NCI-H128 (cell line): Measurements from ENCODE around the gene OR4E2.
"Not testable (repeated sequence)": the region's sequence is repeated elsewhere in the genome, so short reads cannot be mapped to it uniquely, and the experiment has no call there.

Experiments
- DNase-seq: peaks from one replicate; lab custom pipeline; 2025; ENCODE audit not compliant: unreplicated experiment; lab: John Stamatoyannopoulos, UW

The OR4E2 gene

GRCh38 chr14:21694425-21694824 is 40.8 kb downstream of the OR4E2 start:
- no peak for DNase-seq

DNA sequence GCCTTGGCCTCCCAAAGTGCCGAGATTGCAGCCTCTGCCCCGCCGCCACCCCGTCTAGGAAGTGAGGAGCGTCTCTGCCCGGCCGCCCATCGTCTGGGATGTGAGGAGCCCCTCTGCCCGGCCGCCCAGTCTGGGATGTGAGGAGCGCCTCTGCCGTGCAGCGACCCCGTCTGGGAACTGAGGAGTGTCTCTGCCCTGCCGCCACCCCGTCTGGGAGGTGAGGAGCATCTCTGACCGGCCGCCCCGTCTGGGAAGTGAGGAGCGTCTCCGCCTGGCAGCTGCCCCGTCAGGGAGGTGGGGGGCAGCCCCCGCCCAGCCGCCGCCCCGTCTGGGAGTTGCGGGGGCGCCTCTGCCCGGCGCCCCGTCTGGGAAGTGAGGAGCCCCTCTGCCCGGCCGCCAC is 44.0 kb downstream of the OR4E2 start:
- not testable (repeated sequence) for DNase-seq

GRCh38 chr14:21698538-21698937 is 44.9 kb downstream of the OR4E2 start:
- not testable (repeated sequence) for DNase-seq

DNA sequence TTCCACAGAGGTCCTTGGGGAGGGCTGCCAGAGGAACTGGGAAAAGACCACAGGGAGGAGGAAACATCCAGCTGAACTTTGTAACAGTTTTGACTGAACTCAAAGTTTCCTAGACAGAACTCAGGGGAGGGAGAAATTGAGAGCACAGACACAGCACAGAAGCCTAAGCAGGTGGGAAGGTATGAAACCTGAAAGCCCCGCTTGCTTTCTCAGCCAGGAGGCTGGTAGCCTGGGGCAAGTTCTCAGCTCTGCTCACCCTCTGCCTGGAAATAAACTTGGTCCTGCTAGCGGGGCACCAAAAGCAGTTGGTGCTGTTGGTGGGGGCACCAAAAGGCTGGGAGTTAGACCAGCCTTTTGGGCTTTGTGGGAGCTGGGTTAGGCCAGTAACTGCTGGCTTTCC is 45.9 kb downstream of the OR4E2 start:
- no peak for DNase-seq

GRCh38 chr14:21702316-21702715 is 48.7 kb downstream of the OR4E2 start:
- no peak for DNase-seq

DNA sequence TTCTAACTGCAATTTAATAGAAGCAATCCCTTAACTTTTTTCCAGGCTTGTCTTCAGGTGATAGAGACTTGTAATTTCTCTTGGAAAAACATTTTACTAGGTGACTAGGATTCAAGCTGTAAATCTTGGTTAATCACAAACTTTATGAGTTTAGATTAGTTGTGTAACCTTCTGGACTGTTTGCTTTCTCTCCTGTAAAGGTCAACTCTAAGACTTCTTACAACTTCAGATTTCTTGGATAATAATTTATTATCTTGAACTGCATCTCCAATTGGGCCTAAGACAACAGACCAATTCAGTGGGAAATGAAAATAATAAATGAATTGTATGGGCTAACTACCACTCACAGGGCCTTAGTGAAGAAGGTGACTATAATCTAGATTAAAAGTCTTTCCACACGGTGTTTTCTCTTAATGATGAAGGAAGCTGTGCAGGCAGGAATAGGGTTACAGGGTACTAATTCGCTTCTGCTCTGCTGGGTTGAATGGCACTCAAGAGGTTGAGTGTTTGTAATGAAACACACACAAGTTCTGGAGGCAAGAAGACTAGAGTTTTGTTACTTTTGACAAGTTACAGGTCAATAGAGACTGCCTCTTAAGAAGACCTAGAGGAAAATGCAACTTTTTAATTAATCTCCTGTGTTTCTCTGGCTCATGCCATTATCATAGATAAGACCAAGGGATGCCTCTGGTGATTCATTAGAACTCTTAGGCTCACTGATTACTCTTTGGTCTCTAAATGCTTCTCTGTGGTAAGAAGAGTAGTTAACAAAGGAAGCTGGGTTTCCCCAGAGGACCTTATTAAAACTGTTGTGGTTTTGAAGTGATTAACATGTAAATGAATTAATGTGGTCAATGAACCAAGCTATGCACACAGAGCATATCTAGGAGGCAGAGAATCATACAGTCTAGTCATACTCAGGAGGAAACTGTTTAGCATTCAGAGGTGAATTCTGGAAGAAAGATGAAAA is 50.0 kb downstream of the OR4E2 start:
- no peak for DNase-seq

GRCh38 chr14:21704338-21704737 is 50.7 kb downstream of the OR4E2 start:
- no peak for DNase-seq

- no peak for DNase-seq
Measured at GRCh38 chr14:21711360-21711961, 57.8 kb downstream of the OR4E2 start.

DNA sequence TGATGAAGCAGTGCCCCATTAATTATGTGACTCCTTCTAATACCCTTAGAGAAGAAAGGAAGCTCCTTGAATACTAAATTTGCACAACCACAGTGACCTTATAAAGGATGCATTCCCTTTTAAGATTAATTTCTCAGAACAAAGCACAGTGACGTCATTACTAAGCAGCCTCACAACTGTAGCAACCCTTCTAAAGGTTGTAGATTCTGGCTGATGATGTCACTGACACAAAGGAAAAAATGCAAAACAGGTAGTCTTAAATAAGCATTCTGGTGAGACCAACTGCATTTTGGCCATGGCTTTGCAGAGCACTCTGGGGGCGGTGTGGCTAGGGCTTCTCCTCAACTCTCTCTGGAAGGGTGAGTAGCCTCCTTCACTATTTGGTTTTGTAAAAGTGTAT is 58.4 kb downstream of the OR4E2 start:
- no peak for DNase-seq

DNA sequence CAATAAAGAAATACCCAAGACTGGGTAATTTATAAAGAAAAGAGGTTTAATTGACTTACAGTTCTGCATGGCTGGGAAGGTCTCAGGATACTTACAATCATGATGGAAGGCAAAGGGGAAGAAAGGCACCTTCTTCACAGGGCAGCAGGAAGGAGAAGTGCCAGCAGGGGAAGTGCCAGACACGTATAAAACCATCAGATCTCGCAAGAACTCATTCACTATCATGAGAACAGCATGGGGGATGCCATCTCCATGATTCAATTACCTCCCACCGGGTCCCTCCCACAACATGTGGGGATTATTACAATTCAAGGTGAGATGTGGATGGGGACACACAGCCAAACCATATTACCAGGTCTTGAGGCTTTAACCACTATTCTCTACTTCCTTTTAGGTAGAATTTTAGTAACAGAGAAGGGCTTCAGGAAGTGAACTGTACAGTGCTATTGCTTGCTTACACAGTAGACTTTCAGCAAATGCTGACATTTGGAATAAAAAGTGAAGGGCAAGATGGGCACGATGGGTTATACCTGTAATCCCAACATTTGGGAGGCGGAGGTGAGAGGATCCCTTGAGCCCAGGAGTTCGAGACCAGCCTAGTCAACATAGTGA is 60.8 kb downstream of the OR4E2 start:
- no peak for DNase-seq
